A673 (cell line): ENCODE measurements around the gene PTPRQ. TPM values are rescaled to one million over a fixed set of nuclear protein-coding genes. Genes with fewer than 3 reads are reported as not detected.

ENCODE experiments used
- BruUV-seq: library from RNA; stranded (reverse); fragments of 400-500 nt; replicated peaks from 2 replicates; lab custom pipeline; 2021; lab: Mats Ljungman, UMichigan
- CTCF ChIA-PET: fragments of 300-600 bp; sonication (Branson Sonifier 250); formaldehyde crosslinking; loops from one replicate; lab custom pipeline; 2022; ENCODE audit warnings: antibody characterized with exemption; lab: Charles Lee
- POLR2A ChIA-PET: fragments of 300-600 bp; sonication (Branson Sonifier 250); formaldehyde crosslinking; loops from one replicate; lab custom pipeline; 2022; ENCODE audit warnings: antibody characterized with exemption; ENCODE audit not compliant: low non-redundant PET; lab: Charles Lee
- DNase-seq: peaks from one replicate; pipeline ENCODE4 v3.0.0-alpha.2; 2015; ENCODE audit warnings: low spot score
- H3K27ac ChIP-seq: fragments of 200-600 bp; sonication (generic); 2 replicates; pipeline ENCODE4 v1.5.1; 2016; ENCODE audit warnings: mixed run types, low read depth, mild to moderate bottlenecking, mixed read lengths, antibody characterized with exemption, low read length; ENCODE audit not compliant: poor library complexity, severe bottlenecking
- H3K27me3 ChIP-seq: fragments of 200-600 bp; sonication (generic); replicated peaks from 2 replicates; pipeline ENCODE4 v1.6.1; 2017; ENCODE audit warnings: mixed run types, low read depth, mild to moderate bottlenecking, mixed read lengths, antibody characterized with exemption, low read length; ENCODE audit not compliant: insufficient read depth, poor library complexity
- H3K36me3 ChIP-seq: fragments of 200-600 bp; sonication (generic); 2 replicates; pipeline ENCODE4 v1.6.1; 2016; ENCODE audit warnings: mixed run types, mild to moderate bottlenecking, mixed read lengths, antibody characterized with exemption, low read length; ENCODE audit not compliant: insufficient read depth, poor library complexity, severe bottlenecking
- H3K4me1 ChIP-seq: fragments of 200-600 bp; sonication (generic); 2 replicates; pipeline ENCODE4 v1.6.1; 2017; ENCODE audit warnings: mixed run types, mild to moderate bottlenecking, mixed read lengths, antibody characterized with exemption, low read length; ENCODE audit not compliant: insufficient read depth, poor library complexity, severe bottlenecking
- H3K4me3 ChIP-seq: fragments of 200-600 bp; sonication (generic); 2 replicates; pipeline ENCODE4 v1.5.1; 2016; ENCODE audit warnings: low read depth, mixed run types, mild to moderate bottlenecking, mixed read lengths, low read length; ENCODE audit not compliant: poor library complexity, severe bottlenecking
- H3K9me3 ChIP-seq: fragments of 200-600 bp; sonication (generic); 2 replicates; pipeline ENCODE4 v1.6.1; 2016; ENCODE audit warnings: mixed run types, low read depth, mild to moderate bottlenecking, mixed read lengths, antibody characterized with exemption, low read length; ENCODE audit not compliant: poor library complexity, severe bottlenecking
- EZH2 ChIP-seq: fragments of 200-600 bp; sonication (generic); IDR thresholded peaks from 2 replicates; pipeline ENCODE4 v1.6.1; 2017; ENCODE audit warnings: borderline replicate concordance, low read depth, mild to moderate bottlenecking, mixed read lengths, antibody characterized with exemption, low read length; ENCODE audit not compliant: poor library complexity, severe bottlenecking
- intact Hi-C: fragments of 100-400 bp; cut with micrococcal nuclease; formaldehyde crosslinking; loops from one replicate; pipeline ENCODE4 v1.10.0; 2022; ENCODE audit not compliant: unreplicated experiment
- total RNA-seq: library from RNA; stranded (reverse); gene quantifications from 2 replicates; pipeline ENCODE4 v1.2.3, GENCODE V29; 2021
- TF ChIP-seq, protein P1 (sequence below): fragments of 300-800, 200-600 bp; sonication (generic); conservative IDR thresholded peaks from 2 replicates; pipeline ENCODE4 v1.5.1; 2017; ENCODE audit warnings: low read depth, mild to moderate bottlenecking, antibody characterized with exemption, low read length, moderate library complexity, mixed read lengths

PTPRQ gene
- total RNA-seq, 1 experiment from 2014 or later = 0.15 TPM

DNA sequence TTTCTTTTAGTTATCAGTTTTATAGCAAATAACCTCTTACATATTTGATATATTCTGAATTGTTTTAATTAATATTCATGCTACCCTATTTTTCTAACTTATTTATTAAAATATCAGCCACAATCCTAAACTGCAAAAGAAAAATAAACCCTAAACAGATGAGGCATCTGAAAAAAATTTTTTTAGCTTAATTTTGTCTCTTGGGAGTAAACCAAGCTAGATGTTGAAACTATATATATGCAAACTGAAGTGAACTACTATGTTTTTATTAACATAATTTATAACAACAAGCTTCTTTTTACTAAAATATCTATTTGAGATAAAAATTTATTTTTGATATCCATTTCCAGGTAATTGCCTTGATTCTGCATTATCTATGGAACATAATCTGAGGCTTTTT is 87.6 kb downstream of the PTPRQ start:
- Histone ChIP-seq H3K4me3 (no peak overlapping the region), H3K36me3 (no peaks in the 10 kb centered on the region), H3K27ac (no peak overlapping the region), H3K9me3 (no peaks in the 10 kb centered on the region), H3K4me1 (no peaks in the 10 kb centered on the region), H3K27me3 (no peaks in the 10 kb centered on the region)
- TF ChIP-seq, protein P1, sequence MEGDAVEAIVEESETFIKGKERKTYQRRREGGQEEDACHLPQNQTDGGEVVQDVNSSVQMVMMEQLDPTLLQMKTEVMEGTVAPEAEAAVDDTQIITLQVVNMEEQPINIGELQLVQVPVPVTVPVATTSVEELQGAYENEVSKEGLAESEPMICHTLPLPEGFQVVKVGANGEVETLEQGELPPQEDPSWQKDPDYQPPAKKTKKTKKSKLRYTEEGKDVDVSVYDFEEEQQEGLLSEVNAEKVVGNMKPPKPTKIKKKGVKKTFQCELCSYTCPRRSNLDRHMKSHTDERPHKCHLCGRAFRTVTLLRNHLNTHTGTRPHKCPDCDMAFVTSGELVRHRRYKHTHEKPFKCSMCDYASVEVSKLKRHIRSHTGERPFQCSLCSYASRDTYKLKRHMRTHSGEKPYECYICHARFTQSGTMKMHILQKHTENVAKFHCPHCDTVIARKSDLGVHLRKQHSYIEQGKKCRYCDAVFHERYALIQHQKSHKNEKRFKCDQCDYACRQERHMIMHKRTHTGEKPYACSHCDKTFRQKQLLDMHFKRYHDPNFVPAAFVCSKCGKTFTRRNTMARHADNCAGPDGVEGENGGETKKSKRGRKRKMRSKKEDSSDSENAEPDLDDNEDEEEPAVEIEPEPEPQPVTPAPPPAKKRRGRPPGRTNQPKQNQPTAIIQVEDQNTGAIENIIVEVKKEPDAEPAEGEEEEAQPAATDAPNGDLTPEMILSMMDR = no peak
- TF ChIP-seq EZH2 = no peak
- intact Hi-C loops = no loop called here
- no peak for DNase-seq
- BruUV-seq = no TSS peak
- CTCF ChIA-PET = no interaction called here
- POLR2A ChIA-PET = no interaction called here

DNA sequence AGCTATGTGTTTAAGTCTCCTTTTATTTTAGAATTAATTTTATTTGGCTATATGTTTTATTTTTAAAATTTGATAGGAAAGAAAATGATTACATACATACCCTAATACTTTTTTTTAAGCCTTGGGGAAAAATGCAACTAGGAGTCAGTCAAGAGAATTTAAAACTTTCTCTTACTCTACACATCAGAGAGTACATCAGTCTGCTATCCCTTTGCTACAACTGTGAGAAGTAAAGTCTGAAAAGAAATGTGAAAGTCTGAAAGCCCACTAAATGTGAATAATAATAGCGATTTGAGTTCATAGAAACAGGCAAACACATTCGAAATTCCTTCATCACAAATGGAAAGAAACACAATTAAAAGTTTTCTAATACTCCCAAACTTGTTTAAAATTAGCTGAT is 95.0 kb downstream of the PTPRQ start:
- no TSS peak for BruUV-seq
- H3K4me3 ChIP-seq = no peak overlapping the region
- H3K9me3 ChIP-seq = no peaks in the 10 kb centered on the region
- no peak overlapping the region for H3K27ac ChIP-seq
- no peaks in the 10 kb centered on the region for H3K36me3 ChIP-seq
- DNase-seq = no peak
- no peaks in the 10 kb centered on the region for H3K27me3 ChIP-seq
- no peaks in the 10 kb centered on the region for H3K4me1 ChIP-seq
- CTCF ChIA-PET = no interaction called here
- TF ChIP-seq EZH2 = no peak
- TF ChIP-seq, protein P1 = no peak
- POLR2A ChIA-PET = no interaction called here
- intact Hi-C loops = no loop called here

DNA sequence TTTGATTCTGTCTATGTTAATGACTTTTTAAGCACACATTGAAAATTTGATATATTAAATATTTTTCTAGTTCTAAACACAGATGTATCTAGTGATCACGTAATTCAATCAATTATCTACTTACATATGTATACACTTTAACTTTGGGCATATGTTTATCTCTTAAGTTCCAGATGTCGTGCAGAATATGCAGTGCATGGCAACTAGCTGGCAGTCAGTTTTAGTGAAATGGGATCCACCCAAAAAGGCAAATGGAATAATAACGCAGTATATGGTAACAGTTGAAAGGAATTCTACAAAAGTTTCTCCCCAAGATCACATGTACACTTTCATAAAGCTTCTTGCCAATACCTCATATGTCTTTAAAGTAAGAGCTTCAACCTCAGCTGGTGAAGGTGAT is 105.3 kb downstream of the PTPRQ start:
- POLR2A ChIA-PET = no interaction called here
- CTCF ChIA-PET = no interaction called here
- Histone ChIP-seq H3K9me3 (no peaks in the 10 kb centered on the region), H3K36me3 (no peaks in the 10 kb centered on the region), H3K4me3 (no peak overlapping the region), H3K4me1 (peaks cover 30% of the 10 kb centered on the region), H3K27ac (no peak overlapping the region), H3K27me3 (no peaks in the 10 kb centered on the region)
- intact Hi-C loops = no loop called here
- BruUV-seq = no TSS peak
- no peak for DNase-seq
- TF ChIP-seq, protein P1 = no peak
- no peak for TF ChIP-seq EZH2
